Hair follicular keratinocyte (primary cell): ENCODE measurements around the gene PHETA2. TPM values are rescaled to one million over a fixed set of nuclear protein-coding genes. Genes with fewer than 3 reads are reported as not detected.

Experiments used
- total RNA-seq: library from RNA; depleted of rRNA; stranded (reverse); fragments of >200 nt; gene quantifications from 2 replicates; pipeline ENCODE4 v1.2.3, GENCODE V29; 2015

PHETA2 gene, protein sequence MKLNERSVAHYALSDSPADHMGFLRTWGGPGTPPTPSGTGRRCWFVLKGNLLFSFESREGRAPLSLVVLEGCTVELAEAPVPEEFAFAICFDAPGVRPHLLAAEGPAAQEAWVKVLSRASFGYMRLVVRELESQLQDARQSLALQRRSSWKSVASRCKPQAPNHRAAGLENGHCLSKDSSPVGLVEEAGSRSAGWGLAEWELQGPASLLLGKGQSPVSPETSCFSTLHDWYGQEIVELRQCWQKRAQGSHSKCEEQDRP
- total RNA-seq, result 6.3 and 9.5 TPM in 2 replicates

DNA sequence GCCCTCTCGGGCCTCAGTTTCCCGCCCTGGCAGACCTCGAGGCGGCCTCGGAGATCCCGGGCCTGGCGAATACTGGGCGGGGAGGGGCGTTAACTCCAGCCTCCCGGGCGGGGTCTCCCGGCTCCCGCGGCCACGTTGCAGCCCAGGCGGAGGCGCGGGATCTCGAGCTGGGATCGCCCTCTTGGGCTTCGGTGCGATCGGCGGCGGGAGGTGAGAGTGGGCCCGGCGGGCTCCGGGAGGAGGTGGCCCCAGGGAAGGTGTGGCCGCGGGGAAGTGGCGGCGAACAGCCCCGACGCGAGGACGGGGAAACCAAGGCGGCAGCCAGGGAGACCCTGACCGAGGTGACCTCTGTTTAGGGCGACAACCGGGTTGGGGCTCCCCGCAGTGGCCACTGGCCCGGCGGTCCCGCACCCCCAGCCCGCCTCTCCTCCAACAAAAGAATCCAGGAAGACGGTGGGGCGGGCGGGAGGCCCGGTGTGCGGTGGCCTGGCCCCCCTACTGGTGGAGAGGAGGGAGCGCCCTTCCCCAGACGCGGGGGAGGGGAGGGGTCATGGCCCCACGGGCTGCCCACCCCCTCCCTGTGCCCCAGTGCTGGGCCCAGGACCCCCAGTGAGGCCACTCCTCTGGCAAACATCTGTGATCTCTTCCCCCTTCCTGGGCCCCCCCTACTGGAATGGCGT, at the start of gene PHETA2:
PHETA2 (plus strand) TSS at position 117 of the 680 bp plus-strand sequence. CDS start 3,046 bp downstream, outside the sequence.

DNA sequence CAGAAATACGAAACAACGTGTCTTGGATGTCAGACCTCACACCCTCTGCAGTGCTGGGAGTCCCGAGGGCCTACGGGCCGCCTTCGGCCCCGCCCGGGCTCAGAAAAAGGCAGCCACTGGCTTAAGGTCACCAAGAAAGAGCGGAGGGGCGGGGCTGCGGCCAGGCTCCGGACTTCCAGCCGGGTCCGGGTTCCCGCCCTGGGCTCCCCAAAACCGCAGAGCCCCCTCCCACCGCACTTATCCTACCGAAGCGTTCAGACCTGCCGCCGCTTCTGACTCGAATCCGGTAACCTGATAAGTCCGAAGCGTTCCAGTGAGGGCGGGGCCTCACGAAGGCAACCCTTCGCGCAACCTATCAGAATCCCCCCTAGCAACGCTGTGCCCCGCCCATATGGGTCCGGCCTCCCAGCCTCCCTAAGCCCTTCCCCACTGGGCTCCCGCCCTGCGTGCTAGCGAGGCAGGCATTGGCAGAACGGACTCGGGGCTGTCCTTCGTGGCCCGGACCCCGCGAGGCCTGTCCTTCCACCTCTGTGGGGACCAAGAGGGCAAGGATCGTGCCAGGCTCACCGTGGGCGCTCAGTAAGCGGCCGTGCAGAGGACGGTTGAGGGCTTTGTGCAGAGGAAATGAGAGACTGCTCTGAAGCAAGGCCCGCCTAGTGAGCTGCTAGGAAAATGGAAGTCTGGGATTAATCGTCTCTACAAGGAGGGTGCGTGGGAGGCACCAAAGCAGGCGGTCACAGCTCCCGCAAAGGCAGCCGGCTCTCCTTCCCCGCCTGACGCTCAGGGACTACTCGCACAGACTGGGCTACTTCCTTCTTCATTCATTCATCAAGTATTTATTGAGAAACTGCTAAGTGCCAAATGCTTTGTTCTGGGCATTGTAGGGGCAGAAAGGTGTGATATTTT, 3.3 kb upstream of the PHETA2 start, which contains the start of gene NAGA:
NAGA (minus strand) TSS at position 296 of the 906 bp plus-strand sequence. CDS start 515 bp downstream, outside the sequence.

DNA sequence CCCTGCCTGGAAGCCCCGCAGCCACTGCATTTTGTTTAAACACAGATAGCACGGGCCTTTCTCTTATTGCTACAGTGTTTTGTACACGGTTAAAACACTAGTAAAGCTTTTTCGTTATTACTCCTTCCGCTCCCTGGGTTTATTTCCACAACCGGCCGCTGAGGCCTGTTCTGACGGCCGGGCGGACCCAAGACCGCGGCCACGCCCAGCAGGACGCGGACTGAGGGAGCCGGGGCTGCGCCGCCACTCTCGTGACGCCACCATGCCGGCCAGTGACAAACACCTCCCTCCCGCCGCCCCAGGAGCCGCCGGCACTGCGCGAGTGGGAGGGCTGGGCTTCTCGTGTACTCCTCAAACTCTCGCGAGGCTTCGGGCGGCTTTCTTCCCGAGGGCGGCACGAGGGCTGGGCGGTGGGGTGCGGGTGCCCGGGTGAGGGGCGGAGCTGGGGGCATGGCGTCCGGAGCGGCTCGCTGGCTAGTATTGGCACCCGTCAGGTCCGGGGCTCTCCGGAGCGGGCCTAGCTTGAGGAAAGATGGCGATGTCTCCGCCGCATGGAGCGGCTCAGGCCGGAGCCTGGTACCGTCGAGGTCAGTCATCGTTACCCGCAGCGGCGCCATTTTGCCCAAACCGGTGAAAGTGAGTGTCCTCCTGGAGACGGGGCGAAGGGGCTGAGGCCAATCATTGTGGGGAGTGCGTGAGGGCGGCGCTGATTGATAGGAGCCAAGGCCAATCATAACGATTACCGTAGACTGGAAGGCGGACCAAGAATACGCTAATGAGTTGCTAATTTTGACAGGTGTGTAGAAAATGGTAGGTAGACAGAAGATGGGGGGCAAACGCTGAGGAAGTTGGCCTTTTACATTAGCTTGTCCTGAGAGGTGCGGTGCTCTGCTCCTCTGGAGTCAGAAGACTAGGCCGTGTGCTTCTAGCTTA, 5.5 kb downstream of the PHETA2 start, which contains the start of gene SMDT1:
SMDT1 (plus strand) TSS at position 382 of the 933 bp plus-strand sequence; CDS start at position 451, 69 bp downstream.

DNA sequence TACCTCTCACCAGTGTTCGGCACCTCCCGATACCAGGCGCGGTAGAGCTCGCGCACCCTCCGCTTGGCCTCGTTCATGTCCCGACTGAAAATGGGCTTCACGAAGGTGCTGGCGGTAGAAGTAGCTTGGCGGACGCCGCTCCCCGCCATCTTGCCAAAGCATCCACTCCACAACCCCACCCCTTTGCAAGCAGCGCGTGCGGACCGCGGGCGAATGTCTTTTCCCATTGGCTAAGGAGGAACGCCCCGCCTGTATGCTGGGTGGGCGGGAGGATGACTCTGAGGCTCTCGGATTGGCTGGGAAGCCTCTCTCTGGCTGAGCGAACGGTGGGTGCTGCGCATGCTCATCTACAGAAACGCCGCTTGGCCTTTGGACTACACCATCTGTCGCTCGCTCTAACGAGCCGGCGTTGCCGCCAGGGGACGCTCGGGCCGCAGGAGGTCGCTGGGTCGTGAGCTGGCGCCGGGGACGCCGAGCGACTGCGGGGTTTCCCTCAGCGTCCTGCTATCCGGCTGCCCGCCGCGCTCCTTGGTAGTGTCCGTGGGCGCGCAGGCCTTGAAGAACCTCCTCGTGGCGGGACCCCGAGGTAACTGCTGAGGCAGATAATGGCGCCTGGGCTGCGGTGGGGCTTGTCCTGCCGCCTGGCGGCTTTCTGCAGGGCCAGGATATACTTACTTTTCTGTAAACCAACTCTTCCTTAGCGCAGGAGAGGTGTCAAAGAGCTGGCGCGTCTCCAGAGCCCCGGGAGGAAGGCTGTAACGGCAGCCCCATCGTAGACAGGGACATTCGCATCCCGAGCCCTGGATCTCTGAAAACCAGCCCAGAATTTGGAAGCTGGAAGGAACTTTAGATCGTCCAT, 16.8 kb downstream of the PHETA2 start, which contains the start of gene NDUFA6:
NDUFA6 (minus strand) TSS at position 177 of the 859 bp plus-strand sequence; CDS start at position 149, 28 bp downstream.

Other genes with a start within 250 kb of the PHETA2 start
- 64.7 and 91.4 TPM in 2 replicates for gene SREBF2, start 241.1 kb upstream of the PHETA2 start, total RNA-seq
- not detected in 2 replicates for gene SHISA8, start 159.2 kb upstream of the PHETA2 start, total RNA-seq
- 0.23 TPM in 1 of 2 replicates, not detected in the other for gene TNFRSF13C, start 147.4 kb upstream of the PHETA2 start, total RNA-seq
- 9.0 and 35.0 TPM in 2 replicates for gene CENPM, start 127.1 kb upstream of the PHETA2 start, total RNA-seq
- gene SEPTIN3, start 104.8 kb upstream of the PHETA2 start, total RNA-seq, result 0.08 TPM in 1 of 2 replicates, not detected in the other
- gene WBP2NL, start 75.5 kb upstream of the PHETA2 start, total RNA-seq, result not detected in 2 replicates
- 25.4 and 27.9 TPM in 2 replicates for gene NAGA, start 3.4 kb upstream of the PHETA2 start, total RNA-seq
- 3.0 and 5.1 TPM in 2 replicates for gene SMDT1, start 5.5 kb downstream of the PHETA2 start, total RNA-seq
- 47.7 and 54.7 TPM in 2 replicates for gene NDUFA6, start 16.5 kb downstream of the PHETA2 start, total RNA-seq
- 0.04 and 0.47 TPM in 2 replicates for gene CYP2D6, start 56.6 kb downstream of the PHETA2 start, total RNA-seq
- 46.1 and 48.0 TPM in 2 replicates for gene TCF20, start 196.4 kb downstream of the PHETA2 start, total RNA-seq